ENCODE data around the gene IFI35.

IFI35 gene

GRCh38 chr17:43025766-43026537, 19.4 kb downstream of the IFI35 start:
- no peaks in the 10 kb centered on the region for H3K27me3 ChIP-seq
- intact Hi-C loops (cut with DNase I; ENCODE audit: low total_unique reads), result no loop called here
- no peak for DNase-seq
- peak overlapping the region; percentile 46 to 75 for H3K27ac ChIP-seq
- no peaks in the 10 kb centered on the region for H3K36me3 ChIP-seq
- H3K4me3 ChIP-seq, result peak overlapping the region in 1 of 2 donors; percentile 53
- TF ChIP-seq CTCF (IDR thresholded peaks at IDR 0.05), result no peak
- H3K4me1 ChIP-seq, result peaks cover 0 to 23% (median 13%) of the 10 kb centered on the region in 4 donors
- no peaks in the 10 kb centered on the region for H3K9me3 ChIP-seq

GRCh38 chr17:43026595-43026994, 20.0 kb downstream of the IFI35 start:
- DNase-seq, result no peak
- intact Hi-C loops (cut with DNase I; ENCODE audit: low total_unique reads), result no loop called here
- no peak for TF ChIP-seq CTCF (IDR thresholded peaks at IDR 0.05)
- Histone ChIP-seq H3K27me3 (no peaks in the 10 kb centered on the region), H3K4me3 (no peak overlapping the region), H3K9me3 (no peaks in the 10 kb centered on the region), H3K4me1 (peaks cover 0 to 22% (median 11%) of the 10 kb centered on the region in 4 donors), H3K27ac (peak overlapping the region in 1 of 2 donors; percentile 14), H3K36me3 (no peaks in the 10 kb centered on the region)

GRCh38 chr17:43027091-43028032, 20.8 kb downstream of the IFI35 start:
- TF ChIP-seq CTCF (IDR thresholded peaks at IDR 0.05), result no peak
- no peak for DNase-seq
- no peaks in the 10 kb centered on the region for H3K36me3 ChIP-seq
- no peaks in the 10 kb centered on the region for H3K27me3 ChIP-seq
- H3K9me3 ChIP-seq, result no peaks in the 10 kb centered on the region
- H3K4me1 ChIP-seq, result peaks cover 0 to 21% (median 10%) of the 10 kb centered on the region in 4 donors
- intact Hi-C loops (cut with DNase I; ENCODE audit: low total_unique reads), result no loop called here
- no peak overlapping the region for H3K27ac ChIP-seq
- H3K4me3 ChIP-seq, result no peak overlapping the region

- H3K9me3 ChIP-seq, result no peaks in the 10 kb centered on the region
- H3K27me3 ChIP-seq, result no peaks in the 10 kb centered on the region
- no peak overlapping the region for H3K27ac ChIP-seq
- TF ChIP-seq CTCF (IDR thresholded peaks at IDR 0.05), result no peak
- DNase-seq, result no peak
- no peaks in the 10 kb centered on the region for H3K36me3 ChIP-seq
- peaks cover 0 to 14% (median 4%) of the 10 kb centered on the region in 4 donors for H3K4me1 ChIP-seq
- H3K4me3 ChIP-seq, result no peak overlapping the region
- intact Hi-C loops (cut with DNase I; ENCODE audit: low total_unique reads), result no loop called here
Observed at GRCh38 chr17:43028221-43028861, 21.8 kb downstream of the IFI35 start.

GRCh38 chr17:43030137-43030767, 23.7 kb downstream of the IFI35 start:
- Histone ChIP-seq H3K36me3 (no peaks in the 10 kb centered on the region), H3K4me3 (no peak overlapping the region), H3K27ac (no peak overlapping the region), H3K4me1 (peaks cover 0 to 3% (median 0%) of the 10 kb centered on the region in 4 donors), H3K9me3 (no peaks in the 10 kb centered on the region), H3K27me3 (no peaks in the 10 kb centered on the region)
- intact Hi-C loops (cut with DNase I; ENCODE audit: low total_unique reads), result no loop called here
- DNase-seq, result no peak
- TF ChIP-seq CTCF (IDR thresholded peaks at IDR 0.05), result no peak

Data from tibial artery (tissue), 4 donors.